Endodermal cell (in vitro differentiated cells): ENCODE data around the gene DOCK9. TPM values are rescaled to one million over a fixed set of nuclear protein-coding genes. Genes with fewer than 3 reads are reported as not detected.

Experiments used
- DNase-seq: peaks from one replicate; pipeline ENCODE4 v3.0.0-alpha.2; 2017
- H3K27ac ChIP-seq: 2 replicates; pipeline ENCODE4 v1.5.1; 2013; ENCODE audit warnings: mild to moderate bottlenecking, low read depth, low read length, moderate library complexity
- H3K27me3 ChIP-seq: 2 replicates; pipeline ENCODE4 v1.6.1; 2013; ENCODE audit warnings: mild to moderate bottlenecking, low read length, moderate library complexity; ENCODE audit not compliant: insufficient read depth, control insufficient read depth, poor library complexity, severe bottlenecking
- H3K36me3 ChIP-seq: 2 replicates; pipeline ENCODE4 v1.7.0; 2013; ENCODE audit warnings: mild to moderate bottlenecking, low read length, moderate library complexity; ENCODE audit not compliant: control insufficient read depth, insufficient read depth
- H3K4me1 ChIP-seq: one replicate; pipeline ENCODE4 v1.7.0; 2013; ENCODE audit warnings: low read length; ENCODE audit not compliant: control insufficient read depth, insufficient read depth
- H3K4me3 ChIP-seq: 2 replicates; pipeline ENCODE4 v1.5.1; 2013; ENCODE audit warnings: mild to moderate bottlenecking, low read length, moderate library complexity
- H3K9ac ChIP-seq: 2 replicates; pipeline ENCODE4 v1.6.1; 2013; ENCODE audit warnings: mild to moderate bottlenecking, low read length, moderate library complexity; ENCODE audit not compliant: poor library complexity, severe bottlenecking; ENCODE audit errors: extremely low read depth
- H3K9me3 ChIP-seq: 2 replicates; pipeline ENCODE4 v1.6.1; 2013; ENCODE audit warnings: mild to moderate bottlenecking, low read length, moderate library complexity; ENCODE audit not compliant: control insufficient read depth
- H3K27ac Mint-ChIP-seq: 2 replicates; pipeline ENCODE4 v1.8.0; 2020; ENCODE audit warnings: mixed read lengths
- H3K27me3 Mint-ChIP-seq: 2 replicates; pipeline ENCODE4 v1.8.0; 2021; ENCODE audit warnings: mild to moderate bottlenecking, mixed read lengths; ENCODE audit not compliant: insufficient read depth
- H3K36me3 Mint-ChIP-seq: 2 replicates; pipeline ENCODE4 v1.8.0; 2020; ENCODE audit warnings: low read depth, mixed read lengths
- H3K4me1 Mint-ChIP-seq: 2 replicates; pipeline ENCODE4 v1.8.0; 2020; ENCODE audit warnings: mixed read lengths
- H3K4me3 Mint-ChIP-seq: 2 replicates; pipeline ENCODE4 v1.8.0; 2020; ENCODE audit warnings: mild to moderate bottlenecking, moderate library complexity, mixed read lengths
- H3K9me3 Mint-ChIP-seq: 2 replicates; pipeline ENCODE4 v1.8.0; 2020; ENCODE audit warnings: mild to moderate bottlenecking, mixed read lengths
- CTCF ChIP-seq: fragments of 200-600 bp; sonication (generic); conservative IDR thresholded peaks from 2 replicates; pipeline ENCODE4 v1.5.0; 2021; ENCODE audit warnings: antibody characterized with exemption, mild to moderate bottlenecking
- WGBS, 2 experiments: methylation state at CpG; one replicate each; pipeline versions ENCODE4 v1.1.5 to v1.1.7; 2013; ENCODE audit warnings: missing lambda C conversion rate in 2 of 2, mixed read lengths in 1 of 2; ENCODE audit not compliant: insufficient coverage in 1 of 2, insufficient read length in 1 of 2; 5-methylcytosine and 5-hydroxymethylcytosine counted together
- total RNA-seq, 2 donors: library from RNA; stranded (reverse); fragmentation: NEBNext Ultra II Directional in 1 of 2; extraction: Animal tissue kit (Norgen Biotek cat#: 25700) in 1 of 2; gene quantifications; 2 replicates in 1 of 2; 3 replicates in 1 of 2; pipeline ENCODE4 v1.2.1, GENCODE V29; 2021

The DOCK9 gene
- total RNA-seq, 2 donors from 2014 or later, result 15.6 to 22.5 TPM

- 96% methylated on average over 3 of the region's 3 CpGs; no CpG with 5 or more reads in 1 of the 2 experiments for WGBS, 2 experiments
- no peaks in the 10 kb centered on the region for H3K9me3 Mint-ChIP-seq
- H3K27ac ChIP-seq, result no peak overlapping the region
Measured at GRCh38 chr13:99018418-99019180, 40.7 kb upstream of the DOCK9 start.

GRCh38 chr13:99015606-99016490 is 38.0 kb upstream of the DOCK9 start:
- Mint-ChIP-seq H3K4me1 (no peaks in the 10 kb centered on the region), H3K36me3 (no peaks in the 10 kb centered on the region), H3K9me3 (no peaks in the 10 kb centered on the region), H3K27ac (no peak overlapping the region), H3K4me3 (no peak overlapping the region), H3K27me3 (no peaks in the 10 kb centered on the region)
- no peaks in the 10 kb centered on the region for H3K36me3 ChIP-seq
- H3K4me3 ChIP-seq, result no peak overlapping the region
- H3K9me3 ChIP-seq, result no peaks in the 10 kb centered on the region
- H3K4me1 ChIP-seq, result no peaks in the 10 kb centered on the region
- no peak overlapping the region for H3K9ac ChIP-seq
- no peak for DNase-seq
- 88 to 92% methylated on average over 15 of the region's 15 CpGs for WGBS, 2 experiments
- no peak overlapping the region for H3K27ac ChIP-seq
- no peaks in the 10 kb centered on the region for H3K27me3 ChIP-seq
- no peak for TF ChIP-seq CTCF

More at GRCh38 chr13:99018418-99019180, 40.7 kb upstream of the DOCK9 start:
- H3K4me1 Mint-ChIP-seq, result no peaks in the 10 kb centered on the region
- H3K4me1 ChIP-seq, result no peaks in the 10 kb centered on the region
- H3K27ac Mint-ChIP-seq, result no peak overlapping the region
- H3K9ac ChIP-seq, result no peak overlapping the region
- no peak for TF ChIP-seq CTCF
- H3K9me3 ChIP-seq, result no peaks in the 10 kb centered on the region
- no peaks in the 10 kb centered on the region for H3K36me3 ChIP-seq
- H3K27me3 ChIP-seq, result no peaks in the 10 kb centered on the region
- no peaks in the 10 kb centered on the region for H3K27me3 Mint-ChIP-seq
- no peak overlapping the region for H3K4me3 ChIP-seq
- no peak overlapping the region for H3K4me3 Mint-ChIP-seq
- no peak for DNase-seq
- no peaks in the 10 kb centered on the region for H3K36me3 Mint-ChIP-seq

GRCh38 chr13:99014522-99014921 is 36.7 kb upstream of the DOCK9 start:
- H3K27ac Mint-ChIP-seq, result no peak overlapping the region
- H3K9me3 ChIP-seq, result no peaks in the 10 kb centered on the region
- no peak overlapping the region for H3K27ac ChIP-seq
- no peak overlapping the region for H3K4me3 ChIP-seq
- no peaks in the 10 kb centered on the region for H3K36me3 ChIP-seq
- no peaks in the 10 kb centered on the region for H3K9me3 Mint-ChIP-seq
- TF ChIP-seq CTCF, result no peak
- no peaks in the 10 kb centered on the region for H3K4me1 ChIP-seq
- no peak for DNase-seq
- H3K36me3 Mint-ChIP-seq, result no peaks in the 10 kb centered on the region
- H3K4me1 Mint-ChIP-seq, result no peaks in the 10 kb centered on the region
- no peak overlapping the region for H3K4me3 Mint-ChIP-seq
- 85% methylated on average over 4 of the region's 4 CpGs; no CpG with 5 or more reads in 1 of the 2 experiments for WGBS, 2 experiments
- no peak overlapping the region for H3K9ac ChIP-seq
- H3K27me3 ChIP-seq, result no peaks in the 10 kb centered on the region
- H3K27me3 Mint-ChIP-seq, result no peaks in the 10 kb centered on the region
